HepG2 (cell line): ENCODE data around the gene PDZD8. TPM values are rescaled to one million over a fixed set of nuclear protein-coding genes. Genes with fewer than 3 reads are reported as not detected.

Source experiments
- ATAC-seq: fragments of 200-7000 bp; cut with Tn5 transposase; 3 replicates; pipeline ENCODE4 v1.9.1; 2020; ENCODE audit warnings: mild to moderate bottlenecking, moderate library complexity
- BruUV-seq: library from RNA; stranded (reverse); fragments of 400-500 nt; replicated peaks from 2 replicates; lab custom pipeline; 2021; lab: Mats Ljungman, UMichigan
- CTCF ChIA-PET: fragments of 300-600 bp; formaldehyde crosslinking; extraction: SDS; loops from one replicate; lab custom pipeline; 2021; ENCODE audit warnings: low total read pairs, inconsistent platforms, low intra/inter-chr PET ratio; lab: Yijun Ruan, JAX
- POLR2A ChIA-PET: fragments of 350-600 bp; sonication (Branson Sonifier 250); formaldehyde crosslinking; loops from one replicate; lab custom pipeline; 2020; ENCODE audit warnings: antibody characterized with exemption, inconsistent platforms; lab: Yijun Ruan, JAX
- DNase-seq: peaks from one replicate; pipeline ENCODE4 v3.0.0-alpha.2; 2015; ENCODE audit warnings: low spot score
- FAIRE-seq: peaks from 3 replicates; lab custom pipeline; 2011; peaks lifted over from hg19 to GRCh38; lab: Jason Lieb, UNC
- H2AFZ ChIP-seq: one replicate; pipeline ENCODE4 v1.6.1; 2011; ENCODE audit warnings: low read length, inconsistent platforms
- H3K27ac ChIP-seq: fragments of 300-600 bp; 3 replicates; pipeline ENCODE4 v1.8.0; 2011; ENCODE audit warnings: mixed run types, mild to moderate bottlenecking, mixed read lengths, low read length, inconsistent platforms; ENCODE audit not compliant: insufficient read depth; ENCODE audit errors: extremely low read length
- H3K27me3 ChIP-seq, 2 experiments: fragments of 200-600 bp in 1 of 2; 2 replicates in 1 of 2; 3 replicates in 1 of 2; pipeline versions ENCODE4 v1.6.0 to v1.8.0; 2011; ENCODE audit warnings: low read length in 2 of 2, mild to moderate bottlenecking in 2 of 2, moderate library complexity in 2 of 2, inconsistent platforms in 1 of 2; ENCODE audit not compliant: insufficient read depth in 2 of 2, control insufficient read depth in 1 of 2
- H3K36me3 ChIP-seq, 2 experiments: fragments of 200-600 bp in 1 of 2; replicated peaks in 1 of 2; 2 replicates in 1 of 2; 3 replicates in 1 of 2; pipeline versions ENCODE4 v1.5.1 to v1.8.0; 2011; ENCODE audit warnings: low read length in 2 of 2, inconsistent platforms in 1 of 2; ENCODE audit not compliant: insufficient read depth in 2 of 2, control insufficient read depth in 1 of 2
- H3K4me1 ChIP-seq: 2 replicates; pipeline ENCODE4 v1.5.1; 2012; ENCODE audit warnings: low read length, inconsistent platforms; ENCODE audit not compliant: insufficient read depth
- H3K4me2 ChIP-seq: 2 replicates; pipeline ENCODE4 v1.6.0; 2011; ENCODE audit warnings: low read depth, low read length, inconsistent platforms
- H3K4me3 ChIP-seq, 3 experiments: fragments of 200-600 bp in 1 of 3; sonication (generic), shearing (Covaris generic) in 1 of 3; replicated peaks in 1 of 3; 2 replicates each; pipeline ENCODE4 v1.5.1; 2011 to 2016; ENCODE audit warnings: low read length in 3 of 3, inconsistent platforms in 2 of 3, low read depth in 2 of 3, mild to moderate bottlenecking in 2 of 3, control low read depth in 1 of 3, mixed read lengths in 1 of 3; ENCODE audit not compliant: insufficient read depth in 1 of 3
- H3K79me2 ChIP-seq: one replicate; pipeline ENCODE4 v1.6.1; 2011; ENCODE audit warnings: low read length, inconsistent platforms; ENCODE audit not compliant: insufficient read depth
- H3K9ac ChIP-seq: 2 replicates; pipeline ENCODE4 v1.6.0; 2011; ENCODE audit warnings: mild to moderate bottlenecking, low read depth, low read length, inconsistent platforms; ENCODE audit not compliant: insufficient read depth
- H3K9me3 ChIP-seq: 2 replicates; pipeline ENCODE4 v1.5.1; 2012; ENCODE audit warnings: mild to moderate bottlenecking, low read length
- H4K20me1 ChIP-seq: 2 replicates; pipeline ENCODE4 v1.6.0; 2011; ENCODE audit warnings: inconsistent platforms, mild to moderate bottlenecking, low read length, moderate library complexity; ENCODE audit not compliant: insufficient read depth
- CREB1 ChIP-seq, 2 experiments: fragments of 450-650 bp in 1 of 2; IDR thresholded peaks; 2 replicates each; pipeline ENCODE4 v1.6.1; 2016 to 2017; ENCODE audit warnings: control low read depth in 1 of 2, mild to moderate bottlenecking in 1 of 2, missing compliant biosample characterization in 1 of 2, missing genetic modification characterization in 1 of 2
- ELF1 ChIP-seq: sonication (generic); formaldehyde crosslinking; IDR thresholded peaks from 2 replicates; pipeline ENCODE4 v1.4.0; 2020; ENCODE audit warnings: missing genetic modification reagents
- GATAD2A ChIP-seq: IDR thresholded peaks from 2 replicates; pipeline ENCODE4 v1.6.1; 2016
- HNF4A ChIP-seq: sonication (generic); formaldehyde crosslinking; IDR thresholded peaks from 2 replicates; pipeline ENCODE4 v1.4.0; 2020; ENCODE audit warnings: missing genetic modification reagents
- ISL2 ChIP-seq: sonication (generic); formaldehyde crosslinking; IDR thresholded peaks from 2 replicates; pipeline ENCODE4 v1.5.0; 2020; ENCODE audit warnings: missing genetic modification reagents
- KAT8 ChIP-seq: IDR thresholded peaks from 2 replicates; pipeline ENCODE4 v1.6.1; 2016; ENCODE audit warnings: missing genetic modification reagents, missing compliant biosample characterization
- KDM6A ChIP-seq: IDR thresholded peaks from 2 replicates; pipeline ENCODE4 v1.6.1; 2016; ENCODE audit warnings: low read depth
- PAF1 ChIP-seq: IDR thresholded peaks from 2 replicates; pipeline ENCODE4 v1.6.1; 2016; ENCODE audit warnings: missing genetic modification reagents, missing compliant biosample characterization
- POGZ ChIP-seq: sonication (generic); formaldehyde crosslinking; IDR thresholded peaks from 2 replicates; pipeline ENCODE4 v1.4.0; 2020; ENCODE audit warnings: mild to moderate bottlenecking, missing genetic modification reagents
- POLR2AphosphoS5 ChIP-seq: IDR thresholded peaks from 2 replicates; pipeline ENCODE4 v1.6.1; 2012; ENCODE audit warnings: low read depth, low read length
- SMAD9 ChIP-seq: sonication (generic); formaldehyde crosslinking; IDR thresholded peaks from 2 replicates; pipeline ENCODE4 v1.5.1; 2020; ENCODE audit warnings: mild to moderate bottlenecking, missing genetic modification reagents
- SP4 ChIP-seq: sonication (generic); formaldehyde crosslinking; IDR thresholded peaks from 2 replicates; pipeline ENCODE4 v1.8.1; 2023; ENCODE audit warnings: mild to moderate bottlenecking, missing genetic modification reagents
- TSC22D2 ChIP-seq: sonication (generic); formaldehyde crosslinking; IDR thresholded peaks from 2 replicates; pipeline ENCODE4 v1.5.1; 2020; ENCODE audit warnings: missing genetic modification reagents, mild to moderate bottlenecking, borderline replicate concordance
- YEATS2 ChIP-seq: sonication (generic); formaldehyde crosslinking; IDR thresholded peaks from 2 replicates; pipeline ENCODE4 v1.4.0; 2020; ENCODE audit warnings: missing genetic modification reagents, borderline replicate concordance
- ZFY ChIP-seq: sonication (generic); formaldehyde crosslinking; IDR thresholded peaks from 2 replicates; pipeline ENCODE4 v1.4.0; 2020; ENCODE audit warnings: missing genetic modification reagents
- ZNF138 ChIP-seq: sonication (generic); formaldehyde crosslinking; IDR thresholded peaks from 2 replicates; pipeline ENCODE4 v1.5.0; 2020; ENCODE audit warnings: mild to moderate bottlenecking, low read depth, missing genetic modification reagents
- ZNF792 ChIP-seq: IDR thresholded peaks from 2 replicates; pipeline ENCODE4 v1.6.1; 2016
- WGBS: methylation state at CpG from one replicate; pipeline ENCODE4 v1.1.6; 2017; ENCODE audit warnings: low lambda C conversion rate; 5-methylcytosine and 5-hydroxymethylcytosine counted together
- in situ Hi-C: cut with HindIII; loops from 2 replicates; pipeline ENCODE4 v1.10.0; 2017; ENCODE audit warnings: low pct_unique_long_range_greater_than_20kb; ENCODE audit not compliant: extremely low pct_ligation_motif_present
- intact Hi-C: fragments of 100-400 bp; cut with micrococcal nuclease; formaldehyde crosslinking; loops from one replicate; pipeline ENCODE4 v1.10.0; 2022; ENCODE audit not compliant: unreplicated experiment
- polyA plus RNA-seq, 8 experiments: library from polyadenylated mRNA; depleted of rRNA in 3 of 8; stranded (reverse) in 7 of 8; unstranded in 1 of 8; fragments of >200 nt; fragmentation: Illumina TruSeq in 4 of 8; extraction: Trizol in 4 of 8; gene quantifications; 2 replicates each; pipeline versions ENCODE4 v1.2.1 to v1.2.3, GENCODE V29; 2011 to 2016; ENCODE audit warnings: low read depth in 4 of 8, missing spikeins in 1 of 8, mixed read lengths in 1 of 8; ENCODE audit not compliant: insufficient read depth in 1 of 8
- total RNA-seq, 5 experiments: library from RNA; depleted of rRNA; stranded (reverse); fragments of >200 nt; fragmentation: Illumina TruSeq; extraction: Trizol; gene quantifications; 2 replicates each; pipeline ENCODE4 v1.2.3, GENCODE V29; 2016; ENCODE audit warnings: low read depth in 1 of 5
- TF ChIP-seq, protein P1 (sequence below): sonication (generic); formaldehyde crosslinking; IDR thresholded peaks from 2 replicates; pipeline ENCODE4 v1.8.1; 2023; ENCODE audit warnings: missing genetic modification reagents, mild to moderate bottlenecking, borderline replicate concordance
- TF ChIP-seq, protein P2 (sequence below): sonication (generic); formaldehyde crosslinking; IDR thresholded peaks from 2 replicates; pipeline ENCODE4 v1.9.0; 2021; ENCODE audit warnings: missing genetic modification reagents, borderline replicate concordance
- TF ChIP-seq, protein P3 (sequence below): sonication (generic); formaldehyde crosslinking; IDR thresholded peaks from 2 replicates; pipeline ENCODE4 v1.5.1; 2020; ENCODE audit warnings: mild to moderate bottlenecking, moderate library complexity, missing genetic modification reagents
- TF ChIP-seq, protein P4 (sequence below): sonication (generic); formaldehyde crosslinking; IDR thresholded peaks from 2 replicates; pipeline ENCODE4 v1.5.0; 2020; ENCODE audit warnings: missing genetic modification reagents

Gene PDZD8
- total and polyA plus RNA-seq, 2 of the 13 experiments (the other 11 are each of a cell fraction or from before 2014, with no cell fraction given), result 11.2 to 32.0 TPM

DNA sequence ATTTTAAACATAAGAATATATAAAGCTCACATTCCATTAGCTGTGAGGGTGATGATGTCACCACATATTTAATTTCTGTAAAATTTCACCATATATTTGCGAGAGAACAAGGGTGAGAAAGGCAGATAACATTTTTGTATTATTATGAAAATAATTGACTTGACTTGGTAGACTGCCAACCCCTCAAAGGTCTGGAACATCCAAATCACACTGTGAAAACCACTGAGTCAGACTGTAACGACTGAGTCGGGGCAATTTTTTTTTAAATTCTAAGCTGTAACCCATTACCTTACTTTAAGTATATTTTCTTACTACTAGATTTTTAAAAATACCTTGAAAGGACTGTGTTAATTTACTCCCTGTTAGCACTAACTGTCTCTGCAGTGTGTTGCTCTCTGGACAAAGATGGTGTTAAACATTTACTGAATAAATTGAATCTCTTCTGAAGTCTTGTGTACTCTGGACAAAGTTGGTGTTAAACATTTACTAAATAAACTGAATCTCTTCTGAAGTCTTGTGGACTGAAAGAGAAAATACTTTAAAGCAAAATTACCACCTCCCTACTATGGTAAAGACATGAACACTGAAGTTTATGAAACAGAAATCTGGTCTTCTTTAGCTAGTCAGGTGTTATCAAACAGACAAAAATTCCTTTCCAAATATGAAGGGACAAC, 14.1 kb downstream of the PDZD8 start:
- no peak overlapping the region for H2AFZ ChIP-seq
- in situ Hi-C loops (no loop called here), intact Hi-C loops (no loop called here)
- FAIRE-seq (peak; percentile 46), ATAC-seq (peak; percentile 99), DNase-seq (peak; percentile 85)
- no peaks in the 10 kb centered on the region for H3K27me3 ChIP-seq
- 0% methylated on average over 3 of the region's 3 CpGs for WGBS
- peaks cover 96% of the 10 kb centered on the region for H3K79me2 ChIP-seq
- ChIA-PET CTCF (no interaction called here), POLR2A (interaction anchor here (1.5 to 2.4 kb wide), 2 partner anchors 10 to 13 kb away, joined by 5 to 9 read pairs; no protein-coding TSS in a partner anchor)
- no peaks in the 10 kb centered on the region for H3K36me3 ChIP-seq
- H4K20me1 ChIP-seq, result 0 out of 2 replicates have a peak, but pooled peaks cover 15% of the 10 kb centered on the region
- H3K4me2 ChIP-seq, result peak overlapping the region; percentile 71
- H3K4me3 ChIP-seq, result peak overlapping the region; percentile 29 to 44 (median 33); a peak in 4 of 6 replicates
- no peak overlapping the region for H3K9ac ChIP-seq
- peak overlapping the region; percentile 73 for H3K27ac ChIP-seq
- no peaks in the 10 kb centered on the region for H3K9me3 ChIP-seq
- H3K4me1 ChIP-seq, result peaks cover 75% of the 10 kb centered on the region
- TSS peak; percentile 11 for BruUV-seq
- TF ChIP-seq, protein P1, sequence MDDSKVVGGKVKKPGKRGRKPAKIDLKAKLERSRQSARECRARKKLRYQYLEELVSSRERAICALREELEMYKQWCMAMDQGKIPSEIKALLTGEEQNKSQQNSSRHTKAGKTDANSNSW (CRISPR knock-in tag), result no peak
- TF ChIP-seq, protein P2, sequence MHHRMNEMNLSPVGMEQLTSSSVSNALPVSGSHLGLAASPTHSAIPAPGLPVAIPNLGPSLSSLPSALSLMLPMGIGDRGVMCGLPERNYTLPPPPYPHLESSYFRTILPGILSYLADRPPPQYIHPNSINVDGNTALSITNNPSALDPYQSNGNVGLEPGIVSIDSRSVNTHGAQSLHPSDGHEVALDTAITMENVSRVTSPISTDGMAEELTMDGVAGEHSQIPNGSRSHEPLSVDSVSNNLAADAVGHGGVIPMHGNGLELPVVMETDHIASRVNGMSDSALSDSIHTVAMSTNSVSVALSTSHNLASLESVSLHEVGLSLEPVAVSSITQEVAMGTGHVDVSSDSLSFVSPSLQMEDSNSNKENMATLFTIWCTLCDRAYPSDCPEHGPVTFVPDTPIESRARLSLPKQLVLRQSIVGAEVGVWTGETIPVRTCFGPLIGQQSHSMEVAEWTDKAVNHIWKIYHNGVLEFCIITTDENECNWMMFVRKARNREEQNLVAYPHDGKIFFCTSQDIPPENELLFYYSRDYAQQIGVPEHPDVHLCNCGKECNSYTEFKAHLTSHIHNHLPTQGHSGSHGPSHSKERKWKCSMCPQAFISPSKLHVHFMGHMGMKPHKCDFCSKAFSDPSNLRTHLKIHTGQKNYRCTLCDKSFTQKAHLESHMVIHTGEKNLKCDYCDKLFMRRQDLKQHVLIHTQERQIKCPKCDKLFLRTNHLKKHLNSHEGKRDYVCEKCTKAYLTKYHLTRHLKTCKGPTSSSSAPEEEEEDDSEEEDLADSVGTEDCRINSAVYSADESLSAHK (CRISPR knock-in tag), result no peak
- TF ChIP-seq, protein P3, sequence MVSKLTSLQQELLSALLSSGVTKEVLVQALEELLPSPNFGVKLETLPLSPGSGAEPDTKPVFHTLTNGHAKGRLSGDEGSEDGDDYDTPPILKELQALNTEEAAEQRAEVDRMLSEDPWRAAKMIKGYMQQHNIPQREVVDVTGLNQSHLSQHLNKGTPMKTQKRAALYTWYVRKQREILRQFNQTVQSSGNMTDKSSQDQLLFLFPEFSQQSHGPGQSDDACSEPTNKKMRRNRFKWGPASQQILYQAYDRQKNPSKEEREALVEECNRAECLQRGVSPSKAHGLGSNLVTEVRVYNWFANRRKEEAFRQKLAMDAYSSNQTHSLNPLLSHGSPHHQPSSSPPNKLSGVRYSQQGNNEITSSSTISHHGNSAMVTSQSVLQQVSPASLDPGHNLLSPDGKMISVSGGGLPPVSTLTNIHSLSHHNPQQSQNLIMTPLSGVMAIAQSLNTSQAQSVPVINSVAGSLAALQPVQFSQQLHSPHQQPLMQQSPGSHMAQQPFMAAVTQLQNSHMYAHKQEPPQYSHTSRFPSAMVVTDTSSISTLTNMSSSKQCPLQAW (CRISPR knock-in tag), result no peak
- TF ChIP-seq YEATS2 (no peak), SP4 (CRISPR knock-in tag) (no peak), PAF1 (CRISPR knock-in tag) (no peak), HNF4A (CRISPR knock-in tag) (peak; percentile 17; the same call in 1 of the 2 replicates), POLR2AphosphoS5 (no peak), SMAD9 (no peak), TSC22D2 (CRISPR knock-in tag) (no peak), ISL2 (peak; percentile 68), ZNF792 (CRISPR knock-in tag) (no peak), POGZ (CRISPR knock-in tag) (peak; percentile 31; the same call in 1 of the 2 replicates), ZFY (no peak), ELF1 (CRISPR knock-in tag) (no peak), GATAD2A (CRISPR knock-in tag) (peak; percentile 72; the same call in 1 of the 2 replicates), ZNF138 (CRISPR knock-in tag) (no peak), KAT8 (CRISPR knock-in tag) (0 out of 2 replicates have a peak, but pooled peaks have one; percentile 35), KDM6A (CRISPR knock-in tag) (peak; percentile 57; the same call in 1 of the 2 replicates), CREB1 (IDR thresholded peaks at IDR 0.05) (no peak; the same call in 1 of the 2 replicates), CREB1 (CRISPR knock-in tag; IDR thresholded peaks at IDR 0.05) (0 out of 2 replicates have a peak, but pooled peaks have one; percentile 20)
- TF ChIP-seq, protein P4, sequence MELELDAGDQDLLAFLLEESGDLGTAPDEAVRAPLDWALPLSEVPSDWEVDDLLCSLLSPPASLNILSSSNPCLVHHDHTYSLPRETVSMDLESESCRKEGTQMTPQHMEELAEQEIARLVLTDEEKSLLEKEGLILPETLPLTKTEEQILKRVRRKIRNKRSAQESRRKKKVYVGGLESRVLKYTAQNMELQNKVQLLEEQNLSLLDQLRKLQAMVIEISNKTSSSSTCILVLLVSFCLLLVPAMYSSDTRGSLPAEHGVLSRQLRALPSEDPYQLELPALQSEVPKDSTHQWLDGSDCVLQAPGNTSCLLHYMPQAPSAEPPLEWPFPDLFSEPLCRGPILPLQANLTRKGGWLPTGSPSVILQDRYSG (CRISPR knock-in tag), result no peak
